HG03565 (cell line): ENCODE data around the gene BAD.

Source experiments
- ATAC-seq: cut with Tn5 transposase; IDR thresholded peaks from one replicate; pipeline ENCODE4 v1.9.1; 2021; ENCODE audit warnings: mild to moderate bottlenecking, moderate library complexity; ENCODE audit not compliant: unreplicated experiment

The BAD gene

GRCh38 chr11:64297699-64298358, 13.4 kb upstream of the BAD start:
- ATAC-seq: no peak

GRCh38 chr11:64296830-64297698, 12.6 kb upstream of the BAD start:
- no peak for ATAC-seq

GRCh38 chr11:64296236-64296635, 11.8 kb upstream of the BAD start:
- ATAC-seq: no peak

- no peak for ATAC-seq
These were observed 11.3 kb upstream of the BAD start for GRCh38 chr11:64295760-64296159.

GRCh38 chr11:64294774-64295173, 10.3 kb upstream of the BAD start:
- ATAC-seq: no peak

GRCh38 chr11:64292460-64293254, 8.2 kb upstream of the BAD start:
- no peak for ATAC-seq

- no peak for ATAC-seq
These were observed 7.4 kb upstream of the BAD start for GRCh38 chr11:64291752-64292459.

- no peak for ATAC-seq
These were observed 6.8 kb upstream of the BAD start, which contains the start of gene KCNK4 for GRCh38 chr11:64291262-64291751. KCNK4 (plus strand) TSS chr11:64291302; CDS start chr11:64293019, 1,717 bp downstream.

- ATAC-seq: no peak
These were observed 6.1 kb upstream of the BAD start for GRCh38 chr11:64290352-64291261.

GRCh38 chr11:64289002-64289564, 4.6 kb upstream of the BAD start:
- no peak for ATAC-seq

- no peak for ATAC-seq
These were observed 3.9 kb upstream of the BAD start for GRCh38 chr11:64288353-64288750.

- no peak for ATAC-seq
These were observed 3.3 kb upstream of the BAD start for GRCh38 chr11:64287676-64288352.

- no peak for ATAC-seq
These were observed 2.3 kb upstream of the BAD start for GRCh38 chr11:64286801-64287159.

GRCh38 chr11:64285885-64286800, 1.7 kb upstream of the BAD start:
- no peak for ATAC-seq

- ATAC-seq: peak; percentile 48
These were observed 758 bp upstream of the BAD start, which contains the start of gene GPR137 for GRCh38 chr11:64284962-64285884. GPR137 (plus strand) TSS chr11:64285848; CDS start chr11:64286525, 677 bp downstream.

GRCh38 chr11:64283092-64283491, 1.4 kb downstream of the BAD start:
- ATAC-seq: no peak
